Activated T-cell treated with anti-CD3 and anti-CD28 coated beads for 24 hours (primary cell): ENCODE results near the gene LRTM2.

Experiments used
- DNase-seq: peaks from one replicate; pipeline ENCODE4 v3.0.0-alpha.2; 2020; ENCODE audit warnings: low read depth

The LRTM2 gene

DNA sequence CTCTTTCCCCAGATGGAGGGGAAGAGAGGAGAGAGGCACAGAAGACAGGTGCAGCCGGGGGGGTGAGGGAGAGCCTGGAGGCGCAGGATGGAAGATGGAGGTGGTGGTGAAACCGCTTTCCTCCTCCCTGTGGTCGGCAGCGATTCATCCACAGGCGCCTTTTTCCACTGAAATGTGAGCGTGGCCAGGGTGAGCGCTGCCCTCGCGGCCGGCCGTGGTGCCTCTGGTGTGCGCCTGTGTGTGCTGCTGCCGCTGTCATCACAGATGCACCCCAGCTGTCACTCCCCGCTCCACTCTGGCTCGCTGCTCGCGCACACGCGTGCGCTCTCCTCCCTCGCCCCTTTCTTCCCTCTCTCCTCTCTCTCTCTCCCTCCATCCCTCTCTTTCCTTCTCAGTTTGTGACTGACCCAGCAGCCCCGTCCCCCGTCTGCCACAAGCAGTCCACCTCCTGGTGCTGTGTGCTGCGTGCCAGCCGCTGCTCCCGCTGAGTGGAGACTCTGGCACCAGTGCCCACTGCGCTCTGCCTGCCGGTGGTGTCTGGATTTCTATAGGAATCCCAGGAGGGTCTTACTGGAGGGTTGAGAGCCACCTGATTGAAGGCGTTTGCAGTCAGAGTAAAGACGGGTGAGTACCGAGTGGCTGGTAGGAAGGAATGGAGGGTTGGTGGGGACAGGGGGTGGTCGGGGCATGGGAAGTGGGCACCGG is at the start of gene LRTM2:
Gene LRTM2 (plus strand): TSS at position 375 of the 705 bp plus-strand sequence. CDS start 7,584 bp downstream, outside the sequence.
- no peak for DNase-seq

DNA sequence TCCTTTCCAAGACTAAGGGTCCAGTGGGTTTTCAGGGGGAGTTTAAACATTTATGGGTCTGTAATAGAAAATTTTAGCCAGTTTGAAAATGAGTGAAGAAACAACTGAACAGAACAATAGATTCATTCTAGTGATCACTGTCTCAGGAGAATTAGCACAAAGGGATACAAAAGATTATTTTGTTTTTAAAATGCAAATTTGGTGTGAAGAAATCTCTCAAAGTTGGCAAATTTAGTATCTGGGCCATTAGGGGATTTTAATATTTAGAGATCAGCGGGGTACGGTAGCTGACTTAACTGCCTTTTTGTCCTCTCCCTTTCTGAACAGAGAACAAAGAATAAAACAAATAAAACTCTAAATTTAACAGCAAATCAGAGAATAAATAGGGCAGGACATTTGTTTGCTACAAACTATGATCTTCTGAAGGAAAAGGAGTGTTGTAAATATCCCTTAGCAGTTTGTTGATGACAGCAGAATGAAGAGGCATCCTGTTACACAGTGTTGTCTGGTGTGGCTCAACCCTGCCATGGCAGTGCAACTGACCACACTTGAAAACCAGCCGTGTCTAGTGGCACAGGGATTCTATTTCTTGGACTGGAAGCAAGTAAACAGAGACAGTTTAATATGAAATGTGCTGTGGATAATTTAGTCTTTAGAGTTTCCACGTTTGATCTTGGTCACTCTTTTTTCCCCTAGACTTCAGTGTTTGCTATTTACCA is 46.3 kb upstream of the LRTM2 start:
- no peak for DNase-seq

DNA sequence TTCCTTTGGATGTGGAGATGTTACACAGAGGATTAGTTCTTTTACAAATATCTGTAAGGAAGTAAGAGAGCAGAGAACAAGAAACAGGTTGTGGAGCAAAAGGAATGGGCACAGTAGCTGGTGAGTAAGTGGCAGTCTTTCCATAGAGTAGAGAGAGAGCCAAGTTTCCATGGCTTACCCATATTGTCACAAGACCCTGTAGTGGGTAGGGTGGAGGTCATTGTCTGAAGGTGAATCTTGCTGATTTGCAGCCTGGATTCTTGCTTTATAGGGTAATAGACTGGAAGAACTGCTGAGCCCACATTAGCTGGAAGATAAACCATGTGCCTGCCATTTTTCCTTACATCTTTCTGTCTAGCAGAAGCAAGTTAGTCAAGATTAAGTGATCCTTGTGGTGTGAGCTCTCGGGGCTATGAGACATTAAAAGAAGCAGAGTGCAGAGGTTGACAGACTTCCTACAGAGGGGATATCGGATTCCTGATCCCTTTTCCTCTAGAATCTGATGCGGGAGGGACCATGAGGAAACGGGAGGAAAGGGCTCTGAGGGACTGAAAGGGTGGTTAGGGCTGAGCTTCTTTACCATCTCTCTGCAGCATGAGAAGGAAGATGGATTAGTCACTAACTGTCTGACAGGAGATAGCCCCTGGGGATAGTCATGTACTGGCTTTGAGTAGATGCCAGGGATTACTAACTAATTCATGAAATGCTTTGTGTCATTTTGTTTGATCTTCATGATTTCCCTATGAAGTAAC is 44.0 kb upstream of the LRTM2 start:
- no peak for DNase-seq

DNA sequence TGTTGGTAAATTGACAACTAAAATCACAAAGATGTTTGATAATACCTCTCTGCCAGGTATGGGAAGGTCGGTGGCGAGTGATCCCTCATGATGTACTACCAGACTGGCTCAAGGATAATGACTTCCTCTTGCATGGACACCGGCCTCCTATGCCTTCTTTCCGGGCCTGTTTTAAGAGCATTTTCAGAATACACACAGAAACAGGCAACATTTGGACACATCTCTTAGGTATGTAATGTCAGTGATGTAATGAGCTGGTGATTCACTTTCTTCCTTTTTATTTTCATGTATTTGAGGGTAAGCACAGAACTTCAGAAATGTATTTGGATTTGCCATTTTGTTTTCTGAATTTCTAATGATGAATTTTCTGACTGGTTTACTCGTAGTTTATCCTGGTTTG is 42.6 kb upstream of the LRTM2 start:
- DNase-seq = no peak

DNA sequence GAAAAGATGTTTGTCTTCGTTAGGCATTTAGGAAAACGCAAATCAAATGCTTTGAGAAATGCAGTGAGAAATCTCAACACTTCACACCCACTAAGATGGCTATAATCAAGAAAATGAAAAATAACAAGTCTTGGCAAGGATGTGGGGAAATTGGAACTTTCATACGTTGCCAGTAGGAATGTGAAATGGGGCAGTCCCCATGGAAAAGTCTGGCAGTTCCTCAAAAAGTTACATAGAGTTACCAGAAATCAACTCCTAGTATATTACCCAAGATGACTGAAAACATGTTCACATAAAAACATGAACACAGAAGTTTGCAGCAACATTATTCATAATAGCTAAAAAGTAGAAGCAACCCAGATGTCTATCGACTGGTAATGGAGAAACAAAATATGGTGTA is 41.5 kb upstream of the LRTM2 start:
- DNase-seq = no peak

DNA sequence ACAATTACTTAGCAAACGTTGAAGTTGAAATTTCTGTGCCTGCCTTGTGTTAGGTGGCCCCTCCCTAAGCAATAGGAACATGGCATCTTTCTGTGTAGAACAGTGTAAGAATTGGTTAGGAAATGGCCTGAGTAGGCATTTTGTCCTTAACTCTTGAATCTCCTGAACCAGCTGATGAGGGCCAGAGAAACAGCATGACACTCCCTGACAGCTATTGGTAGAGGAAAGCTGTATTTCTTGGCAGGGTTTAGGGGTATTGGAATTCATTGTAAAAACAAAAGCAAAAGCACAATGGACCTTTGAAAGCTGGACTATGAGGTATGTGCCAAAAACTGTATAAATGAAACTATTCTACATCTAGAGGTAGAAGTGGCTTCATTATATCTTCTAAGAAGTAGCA is 40.6 kb upstream of the LRTM2 start:
- no peak for DNase-seq

DNA sequence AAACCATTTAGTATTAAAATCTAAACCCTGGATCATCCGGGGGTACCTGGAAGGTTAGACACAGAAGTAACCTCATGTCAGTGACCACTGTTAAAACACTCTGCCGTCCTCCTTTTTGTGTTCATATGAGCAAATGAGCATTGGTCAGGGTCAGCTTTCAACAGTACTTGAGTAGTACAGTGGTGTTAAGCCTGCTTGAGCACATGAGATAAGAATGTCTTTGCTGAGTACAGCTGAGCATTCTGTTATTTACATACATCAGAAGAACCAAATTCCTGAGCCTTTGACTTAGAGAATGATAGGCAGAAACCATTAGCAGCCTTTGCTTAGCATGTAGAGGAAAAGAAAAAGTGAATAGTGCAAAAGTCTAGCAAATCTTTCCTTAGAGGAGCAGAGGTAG is 38.6 kb upstream of the LRTM2 start:
- DNase-seq = no peak

DNA sequence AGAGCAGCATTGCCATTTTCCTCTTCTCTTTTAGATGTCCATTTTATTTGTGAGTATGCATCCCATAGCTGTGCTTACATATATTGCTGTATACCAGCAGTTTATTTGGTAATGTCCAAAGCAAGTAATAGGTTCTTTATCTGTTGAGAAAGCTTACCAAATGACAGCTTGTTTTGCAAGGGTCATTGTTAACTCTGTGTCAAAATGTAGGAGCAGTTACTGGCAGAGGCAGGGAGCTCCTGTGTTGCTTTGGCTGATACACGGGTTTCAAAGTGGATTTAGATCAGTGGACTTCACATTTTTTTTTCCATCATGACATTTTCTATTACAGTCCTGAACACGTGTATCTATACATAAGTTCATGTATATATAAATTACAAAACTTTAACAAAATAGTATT is 38.1 kb upstream of the LRTM2 start:
- DNase-seq = no peak

DNA sequence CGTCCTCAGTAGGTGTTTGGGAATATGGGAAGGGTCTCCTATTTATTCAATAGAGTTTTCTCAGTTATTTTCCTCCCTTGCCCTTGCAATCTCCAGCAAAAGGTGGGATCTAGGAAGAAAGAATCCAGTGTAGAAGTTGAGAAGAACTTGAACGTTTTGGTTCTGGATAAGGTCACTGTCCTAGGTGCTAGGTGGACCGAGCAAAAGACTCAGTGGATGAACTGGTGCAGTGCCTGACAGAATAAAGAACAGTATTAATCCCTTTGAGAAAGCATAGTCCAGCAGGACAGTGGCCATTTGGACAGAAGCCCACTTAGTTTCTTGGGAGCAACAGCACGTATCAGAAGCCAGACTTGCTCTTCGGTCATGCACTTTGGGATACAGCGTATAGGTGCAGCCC is 32.7 kb upstream of the LRTM2 start:
- DNase-seq = no peak

DNA sequence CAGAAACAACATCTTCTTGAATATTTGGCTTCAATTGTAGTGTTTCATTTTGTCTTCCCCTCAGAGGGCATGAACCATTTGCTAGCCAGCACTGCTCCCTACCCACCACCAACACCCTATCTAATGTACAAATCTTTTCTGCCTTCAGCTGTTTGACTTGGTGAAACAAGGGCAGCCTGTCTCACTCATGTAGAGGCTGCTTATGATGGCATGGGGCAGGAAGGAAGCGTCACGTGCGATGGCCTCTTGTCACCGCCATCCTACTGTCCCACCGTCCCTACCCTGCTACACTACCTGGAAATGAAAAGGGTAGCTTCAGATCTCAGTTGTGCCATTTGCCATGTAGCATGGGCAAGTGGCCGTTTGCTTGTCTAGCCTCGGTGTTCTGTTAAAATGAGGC is 29.9 kb upstream of the LRTM2 start:
- DNase-seq = no peak

DNA sequence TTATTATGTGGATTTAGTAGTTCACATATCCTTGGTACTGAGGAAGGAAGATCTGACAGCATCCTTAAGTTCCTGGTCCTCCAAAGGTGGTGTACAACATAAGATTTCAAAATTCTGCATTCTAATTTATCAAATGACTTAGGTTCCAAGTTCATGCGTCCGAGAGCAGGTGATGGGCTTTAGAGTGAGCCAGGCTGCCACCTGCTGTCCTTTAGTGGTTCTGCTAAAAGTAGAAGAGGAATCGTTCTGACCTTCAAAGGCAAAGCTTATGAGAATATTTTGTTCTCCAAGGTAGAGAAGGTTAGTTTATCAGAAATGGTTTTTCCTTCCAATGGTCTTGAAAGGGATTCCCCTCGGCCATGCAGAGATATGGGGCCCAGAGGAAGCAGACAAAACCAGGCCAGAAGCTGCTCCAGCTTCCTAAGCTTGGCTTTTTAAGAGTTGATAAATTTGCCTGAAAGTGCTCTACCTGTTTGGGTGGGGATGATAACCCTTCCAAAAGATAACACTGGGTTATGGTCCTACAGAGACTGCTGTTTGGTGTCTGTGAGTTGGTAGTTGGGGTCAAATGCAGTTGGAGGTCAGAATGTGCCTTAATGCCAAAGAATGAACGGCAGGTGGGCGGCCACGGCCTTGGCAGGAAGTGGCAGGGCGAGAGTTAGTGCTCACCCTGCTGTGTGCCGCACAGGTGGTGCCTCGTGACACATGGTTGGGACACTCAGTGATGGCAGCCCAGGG is 29.1 kb upstream of the LRTM2 start:
- peak; percentile 49 for DNase-seq

DNA sequence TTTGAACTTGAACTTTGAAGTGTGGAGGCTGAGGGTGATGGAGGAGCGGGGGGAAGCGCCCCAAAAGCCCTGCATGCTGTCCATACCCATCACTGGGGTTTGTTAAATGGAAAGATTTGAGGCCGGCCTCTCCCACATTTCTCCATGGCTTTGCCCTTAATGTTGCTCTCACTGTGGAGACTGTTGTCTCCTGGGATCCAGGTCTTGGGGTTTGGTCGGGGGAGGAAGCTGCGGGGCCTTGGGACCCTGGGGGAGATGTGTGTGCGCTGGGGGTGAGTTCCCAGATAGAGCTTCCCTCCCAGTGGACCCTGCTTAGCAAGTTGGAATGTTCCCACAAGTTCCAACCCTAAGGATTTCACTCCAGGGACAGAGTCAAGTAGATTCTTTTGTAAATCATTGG is 28.0 kb upstream of the LRTM2 start:
- DNase-seq = no peak

DNA sequence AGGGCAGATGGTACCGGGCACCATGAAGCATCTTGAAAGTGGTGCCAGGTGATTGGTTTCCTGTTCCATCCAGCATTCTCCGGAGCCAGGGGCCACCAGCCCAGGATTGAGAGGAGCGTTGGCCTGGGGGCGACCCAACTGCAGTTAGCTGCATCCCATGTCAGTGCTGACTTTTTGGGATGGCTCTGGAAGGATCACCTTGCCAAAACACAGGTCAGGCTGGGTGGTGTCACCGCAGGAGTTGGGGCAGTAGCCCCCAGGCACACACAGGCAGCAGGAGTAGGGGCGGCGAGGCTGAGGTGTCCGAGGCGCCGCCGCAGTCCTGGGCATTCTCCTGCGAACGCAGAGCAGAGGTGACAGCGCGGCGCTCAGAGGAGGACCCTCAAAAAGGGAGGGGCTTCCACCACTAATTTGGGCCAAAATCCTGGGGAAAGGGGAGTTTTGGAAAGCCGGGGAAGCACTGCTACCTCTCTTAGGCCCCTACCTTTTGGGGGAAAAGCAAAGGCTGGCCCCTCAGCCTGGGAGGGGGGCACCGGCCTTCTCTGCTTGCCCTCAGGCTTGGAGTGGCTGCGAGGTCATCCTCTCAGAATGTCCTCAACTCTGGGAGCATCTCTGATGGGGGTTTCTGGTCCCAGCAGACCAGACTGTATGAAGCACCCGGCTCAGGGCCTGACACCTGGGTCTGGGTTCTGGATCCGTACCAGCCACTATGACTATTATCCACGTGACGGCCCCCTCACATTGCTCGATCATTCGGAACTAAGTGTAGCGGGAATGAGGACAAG is 26.7 kb upstream of the LRTM2 start:
- DNase-seq = no peak

DNA sequence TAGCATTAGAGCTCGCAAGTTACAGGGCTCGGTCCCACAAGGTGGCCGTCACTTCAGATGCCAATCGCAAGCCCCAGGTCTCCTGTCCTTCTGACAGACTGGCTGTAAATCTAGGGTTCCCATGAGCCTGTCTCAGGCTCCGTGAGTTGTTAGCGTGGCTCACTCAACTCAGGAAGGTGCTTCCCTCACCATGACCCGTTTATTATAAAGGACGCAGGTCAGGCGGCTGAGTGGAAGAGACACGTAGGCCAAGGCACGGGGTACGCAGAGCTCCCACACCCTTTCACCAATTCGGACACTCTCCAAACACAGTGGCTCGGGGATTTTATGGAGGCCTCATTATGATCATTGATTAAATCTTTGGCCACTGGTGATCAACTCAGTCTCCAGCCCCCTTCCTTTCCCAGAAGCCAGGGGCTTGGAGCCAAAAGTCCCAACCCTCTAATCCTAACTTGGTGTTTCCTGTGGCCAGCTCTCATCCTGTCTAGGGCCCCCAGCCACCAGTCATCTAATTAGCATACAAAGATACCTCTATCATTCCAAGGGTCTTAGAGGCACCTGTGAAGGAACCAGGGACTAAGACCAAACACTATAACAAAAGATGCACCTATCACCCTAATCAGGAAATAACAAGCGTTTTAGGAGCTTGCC is 25.8 kb upstream of the LRTM2 start:
- DNase-seq = no peak

DNA sequence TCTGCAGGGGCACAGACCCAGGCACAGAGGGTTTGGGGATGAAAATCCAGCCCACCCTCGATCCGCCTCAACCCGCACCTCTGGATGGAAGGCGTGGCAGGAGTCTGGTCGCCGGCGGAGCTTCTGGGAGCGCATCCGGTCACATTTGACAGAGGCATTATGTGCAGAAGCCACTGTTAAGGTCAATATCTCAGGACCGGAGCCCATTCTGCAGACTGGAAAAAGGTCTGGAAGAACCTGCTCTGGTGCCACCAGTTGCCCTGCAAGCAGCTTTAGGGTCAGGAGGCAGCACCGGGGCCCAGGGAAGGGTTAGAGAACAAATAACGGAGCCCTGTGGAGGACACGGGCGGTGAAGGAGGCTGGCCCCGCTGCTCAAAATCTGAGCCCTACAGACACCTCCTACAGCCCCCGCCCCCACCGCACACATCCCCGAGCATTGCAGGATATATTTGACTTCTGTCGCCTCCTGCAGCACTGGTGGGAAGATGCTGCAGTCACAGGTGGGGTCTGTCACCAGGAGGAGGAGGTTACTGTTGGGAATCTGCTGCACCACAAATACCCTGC is 25.1 kb upstream of the LRTM2 start:
- DNase-seq = no peak

DNA sequence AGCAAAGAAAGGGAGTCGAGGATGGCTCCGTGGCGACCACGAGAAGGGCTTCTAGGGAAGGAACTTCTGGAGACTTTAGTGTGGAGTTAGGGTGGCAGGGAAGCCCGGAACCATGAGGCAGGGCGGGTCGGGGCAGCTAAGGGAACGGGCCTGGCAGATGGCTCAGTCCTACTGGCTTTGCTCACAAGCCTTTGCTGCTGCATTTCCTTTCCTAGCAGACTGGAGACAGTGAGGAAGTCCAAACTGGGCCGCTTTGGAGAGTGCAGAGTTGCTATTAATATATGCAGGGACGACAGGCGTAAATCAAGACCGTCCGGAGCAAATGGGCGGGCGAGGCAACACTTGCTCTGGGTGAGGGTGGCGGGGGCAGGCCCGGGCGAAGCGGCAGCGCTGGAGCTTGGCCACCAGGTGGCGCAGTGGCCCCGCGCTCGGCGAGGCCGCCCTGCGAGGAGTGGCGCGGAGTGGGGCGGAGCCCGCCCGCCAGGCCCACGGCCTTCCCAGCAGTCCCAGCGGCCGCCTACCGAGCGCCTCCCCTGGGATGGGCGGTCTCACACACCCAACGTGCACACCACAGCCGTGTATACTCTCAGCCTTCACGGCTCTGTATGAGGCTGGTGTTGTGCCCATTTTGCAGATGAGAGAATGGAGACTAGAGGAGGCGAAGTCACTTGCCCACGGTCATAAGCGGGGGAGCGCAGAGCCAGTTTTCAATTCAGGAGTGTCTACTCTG is 24.4 kb upstream of the LRTM2 start:
- peak; percentile 93 for DNase-seq

DNA sequence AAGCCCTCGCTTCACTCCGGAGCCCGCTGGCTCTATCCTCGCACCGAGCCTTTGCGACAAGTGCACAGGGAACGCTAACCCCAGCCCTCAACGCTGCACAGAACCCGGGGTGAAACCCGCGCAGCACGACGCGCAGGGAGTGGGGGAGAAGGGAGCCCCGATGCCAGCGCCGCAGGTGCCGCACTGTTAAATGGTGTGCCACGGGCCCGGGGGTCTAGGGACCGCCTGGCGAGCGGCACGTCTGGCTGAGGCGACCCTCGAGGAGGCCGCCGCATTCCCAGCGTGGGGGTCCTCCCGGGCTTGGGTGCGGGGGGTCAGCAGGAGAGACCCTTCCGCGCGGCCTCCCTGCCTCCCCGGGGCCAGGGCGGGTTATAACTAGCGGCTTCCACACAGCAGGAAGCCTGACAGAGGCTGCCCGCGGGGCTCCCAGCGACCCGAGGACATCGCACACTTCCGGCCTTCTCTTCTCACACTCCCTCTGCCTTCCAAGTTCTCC is 23.8 kb upstream of the LRTM2 start:
- DNase-seq = peak; percentile 28

DNA sequence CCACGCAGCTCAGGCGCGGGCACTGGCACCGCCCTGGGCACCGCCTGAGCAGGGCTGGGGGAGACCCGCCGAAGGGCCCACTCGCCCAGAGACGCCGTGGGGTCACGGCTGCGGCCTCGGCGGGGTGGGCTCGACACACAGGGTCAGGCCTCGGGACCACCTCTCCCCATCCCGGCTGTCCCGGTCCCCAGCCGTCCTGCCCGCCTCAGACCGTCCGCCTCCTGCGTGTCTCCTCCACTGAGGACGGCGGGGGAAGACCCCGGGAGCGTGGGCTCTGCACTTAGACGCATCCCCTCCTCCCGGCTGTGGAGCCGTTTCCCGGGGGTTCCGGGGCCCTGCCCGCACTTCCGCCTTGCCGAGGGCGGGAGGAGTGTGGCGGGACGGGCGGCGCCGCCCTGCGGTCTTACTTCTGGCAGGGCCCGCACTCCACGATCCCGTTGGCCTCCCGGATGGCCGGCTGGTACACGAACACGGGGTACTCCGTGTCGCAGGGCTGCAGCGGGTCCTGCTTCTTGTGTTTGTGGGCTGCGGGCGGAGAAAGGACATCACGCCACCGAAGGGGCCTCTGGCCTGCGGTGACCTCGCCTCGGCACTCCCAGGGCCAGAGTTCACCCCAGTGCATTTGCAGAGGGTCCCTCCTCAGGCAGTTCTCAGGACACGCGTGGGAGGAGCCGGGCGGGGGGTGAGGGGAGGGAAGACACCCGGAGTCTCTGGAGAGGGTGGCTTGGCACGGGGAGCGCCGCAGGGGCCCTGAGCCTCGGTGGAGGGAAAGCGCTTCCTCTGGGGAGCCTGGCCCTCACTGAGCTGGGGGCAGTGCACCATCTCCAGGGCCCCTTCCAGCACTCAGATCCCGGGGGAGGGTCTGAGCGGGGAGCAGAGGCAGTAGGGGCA is 23.1 kb upstream of the LRTM2 start:
- DNase-seq = peak; percentile 44
